ENCODE measurements around the gene SHCBP1L.

Gene SHCBP1L

GRCh38 chr1:182897696-182898095 lies 55.3 kb downstream of the SHCBP1L start:
- no peak for TF ChIP-seq EGR1 (IDR thresholded peaks at IDR 0.05)
- no peak for TF ChIP-seq TAF1 (IDR thresholded peaks at IDR 0.05; ENCODE audit: low read depth)
- no peak for TF ChIP-seq MAX (IDR thresholded peaks at IDR 0.05)
- no peak for TF ChIP-seq NFIC (IDR thresholded peaks at IDR 0.05)

- TF ChIP-seq MAX (IDR thresholded peaks at IDR 0.05) (no peak), ZBTB7A (IDR thresholded peaks at IDR 0.05; ENCODE audit: low read depth) (no peak), TCF12 (IDR thresholded peaks at IDR 0.05; ENCODE audit: low read depth) (no peak), EP300 (IDR thresholded peaks at IDR 0.05; ENCODE audit: borderline replicate concordance) (no peak), NFIC (IDR thresholded peaks at IDR 0.05) (no peak)
Observed at GRCh38 chr1:182890927-182891610, 61.9 kb downstream of the SHCBP1L start.

- TF ChIP-seq RAD21 (IDR thresholded peaks at IDR 0.05; ENCODE audit: low read depth) (no peak), YY1 (IDR thresholded peaks at IDR 0.05; ENCODE audit: low read depth) (no peak), CREB1 (IDR thresholded peaks at IDR 0.05; ENCODE audit: low read depth) (no peak), MAX (IDR thresholded peaks at IDR 0.05) (no peak), NFIC (IDR thresholded peaks at IDR 0.05) (no peak)
Observed at GRCh38 chr1:182889997-182890396, 63.0 kb downstream of the SHCBP1L start.

- TF ChIP-seq RAD21 (IDR thresholded peaks at IDR 0.05; ENCODE audit: low read depth) (no peak), REST (IDR thresholded peaks at IDR 0.05; ENCODE audit: low read depth) (no peak), ZBTB7A (IDR thresholded peaks at IDR 0.05; ENCODE audit: low read depth) (no peak), EGR1 (IDR thresholded peaks at IDR 0.05) (no peak), MAX (IDR thresholded peaks at IDR 0.05) (no peak), TEAD4 (IDR thresholded peaks at IDR 0.05) (no peak), TAF1 (IDR thresholded peaks at IDR 0.05; ENCODE audit: low read depth) (no peak), CEBPB (IDR thresholded peaks at IDR 0.05) (no peak), FOXM1 (IDR thresholded peaks at IDR 0.05; ENCODE audit: borderline replicate concordance, low read depth) (no peak), NFIC (IDR thresholded peaks at IDR 0.05) (no peak), USF1 (IDR thresholded peaks at IDR 0.05) (no peak), EP300 (IDR thresholded peaks at IDR 0.05; ENCODE audit: borderline replicate concordance) (no peak), CREB1 (IDR thresholded peaks at IDR 0.05; ENCODE audit: low read depth) (no peak), TCF12 (IDR thresholded peaks at IDR 0.05; ENCODE audit: low read depth) (no peak), YY1 (IDR thresholded peaks at IDR 0.05; ENCODE audit: low read depth) (no peak)
Observed at GRCh38 chr1:182888736-182889531, 64.0 kb downstream of the SHCBP1L start.

- TF ChIP-seq REST (IDR thresholded peaks at IDR 0.05; ENCODE audit: low read depth) (no peak), CEBPB (IDR thresholded peaks at IDR 0.05) (no peak), ZBTB7A (IDR thresholded peaks at IDR 0.05; ENCODE audit: low read depth) (no peak)
Observed at GRCh38 chr1:182886985-182887384, 66.0 kb downstream of the SHCBP1L start.

- no peak for TF ChIP-seq CREB1 (IDR thresholded peaks at IDR 0.05; ENCODE audit: low read depth)
- no peak for TF ChIP-seq RAD21 (IDR thresholded peaks at IDR 0.05; ENCODE audit: low read depth)
- no peak for TF ChIP-seq MAX (IDR thresholded peaks at IDR 0.05)
- no peak for TF ChIP-seq CEBPB (IDR thresholded peaks at IDR 0.05)
- no peak for TF ChIP-seq YY1 (IDR thresholded peaks at IDR 0.05; ENCODE audit: low read depth)
- no peak for TF ChIP-seq ZBTB7A (IDR thresholded peaks at IDR 0.05; ENCODE audit: low read depth)
- TF ChIP-seq FOXM1 (IDR thresholded peaks at IDR 0.05; ENCODE audit: borderline replicate concordance, low read depth) = no peak
- no peak for TF ChIP-seq TCF12 (IDR thresholded peaks at IDR 0.05; ENCODE audit: low read depth)
Observed at GRCh38 chr1:182885591-182885990, 67.4 kb downstream of the SHCBP1L start.

Measured in Ishikawa (cell line).